Neural progenitor cell (in vitro differentiated cells): ENCODE data around the gene POU1F1. TPM values are rescaled to one million over a fixed set of nuclear protein-coding genes. Genes with fewer than 3 reads are reported as not detected.

Experiments used
- DNase-seq: peaks from one replicate; pipeline ENCODE4 v3.0.0-alpha.2; 2016; ENCODE audit warnings: low spot score
- H2AFZ ChIP-seq: fragments of 200-600 bp; sonication (generic); replicated peaks from 2 replicates; pipeline ENCODE4 v1.6.1; 2016; ENCODE audit warnings: antibody characterized with exemption
- H3F3A ChIP-seq: fragments of 200-600 bp; sonication (generic); 2 replicates; pipeline ENCODE4 v1.6.1; 2016; ENCODE audit warnings: antibody characterized with exemption, low read depth
- H3K27ac ChIP-seq: fragments of 200-600 bp; sonication (generic); 2 replicates; pipeline ENCODE4 v1.5.1; 2016; ENCODE audit warnings: mild to moderate bottlenecking
- H3K27me3 ChIP-seq: fragments of 200-600 bp; sonication (generic); 2 replicates; pipeline ENCODE4 v1.6.1; 2016; ENCODE audit warnings: mild to moderate bottlenecking, moderate library complexity
- H3K36me3 ChIP-seq: fragments of 200-600 bp; sonication (generic); 2 replicates; pipeline ENCODE4 v1.5.1; 2016
- H3K4me1 ChIP-seq: fragments of 200-600 bp; sonication (generic); 2 replicates; pipeline ENCODE4 v1.6.1; 2016; ENCODE audit warnings: mixed run types
- H3K4me2 ChIP-seq: fragments of 200-600 bp; sonication (generic); 2 replicates; pipeline ENCODE4 v1.6.1; 2016
- H3K4me3 ChIP-seq: fragments of 200-600 bp; sonication (generic); 2 replicates; pipeline ENCODE4 v1.5.1; 2016
- H3K79me2 ChIP-seq: fragments of 200-600 bp; sonication (generic); 2 replicates; pipeline ENCODE4 v1.6.1; 2016; ENCODE audit warnings: low read depth
- H3K9ac ChIP-seq: fragments of 200-600 bp; sonication (generic); 2 replicates; pipeline ENCODE4 v1.6.1; 2016
- H3K9me3 ChIP-seq: fragments of 200-600 bp; sonication (generic); 2 replicates; pipeline ENCODE4 v1.5.1; 2016; ENCODE audit warnings: low read depth
- H4K20me1 ChIP-seq: fragments of 200-600 bp; sonication (generic); 2 replicates; pipeline ENCODE4 v1.6.1; 2016; ENCODE audit warnings: low read depth
- H3K27ac Mint-ChIP-seq: 3 replicates; pipeline ENCODE4 v1.8.0; 2021; ENCODE audit warnings: mixed read lengths
- H3K27me3 Mint-ChIP-seq: 2 replicates; pipeline ENCODE4 v1.8.0; 2022; ENCODE audit warnings: low read depth, mild to moderate bottlenecking, inconsistent platforms, moderate library complexity, mixed read lengths; ENCODE audit not compliant: insufficient read depth
- H3K36me3 Mint-ChIP-seq: 3 replicates; pipeline ENCODE4 v1.8.0; 2021; ENCODE audit warnings: mixed read lengths
- H3K4me1 Mint-ChIP-seq: 3 replicates; pipeline ENCODE4 v1.8.0; 2021; ENCODE audit warnings: mixed read lengths
- H3K4me3 Mint-ChIP-seq: 3 replicates; pipeline ENCODE4 v1.8.0; 2021; ENCODE audit warnings: mild to moderate bottlenecking, moderate library complexity, mixed read lengths
- H3K9me3 Mint-ChIP-seq: 3 replicates; pipeline ENCODE4 v1.8.0; 2020; ENCODE audit warnings: mixed read lengths
- CTCF ChIP-seq: fragments of 200-600 bp; sonication (generic); IDR thresholded peaks from 2 replicates; pipeline ENCODE4 v1.5.1; 2017; ENCODE audit warnings: antibody characterized with exemption, mild to moderate bottlenecking
- EZH2 ChIP-seq: fragments of 200-600 bp; sonication (generic); IDR thresholded peaks from 2 replicates; pipeline ENCODE4 v1.6.1; 2017; ENCODE audit warnings: antibody characterized with exemption, mild to moderate bottlenecking, moderate library complexity
- microRNA-seq: library from miRNA; unstranded; fragments of <30 nt; microRNA quantifications from one replicate; pipeline ENCODE4, GENCODE V29; 2016
- small RNA-seq: library from RNA; depleted of rRNA; stranded (forward); fragments of <200 nt; gene quantifications from one replicate; pipeline ENCODE3, GENCODE V24; 2015
- total RNA-seq: library from RNA; depleted of rRNA; stranded (reverse); fragments of >200 nt; gene quantifications from 2 replicates; pipeline ENCODE4 v1.2.3, GENCODE V29; 2015; ENCODE audit warnings: low replicate concordance

Gene POU1F1
- total RNA-seq, 1 donor from 2014 or later, result not detected

GRCh38 chr3:87218560-87218959, 57.8 kb downstream of the POU1F1 start:
- Histone ChIP-seq H4K20me1 (no peaks in the 10 kb centered on the region), H3K79me2 (no peaks in the 10 kb centered on the region), H3K9me3 (no peaks in the 10 kb centered on the region), H3K36me3 (no peaks in the 10 kb centered on the region), H3K4me3 (no peak overlapping the region), H3K4me2 (no peak overlapping the region), H3K4me1 (no peaks in the 10 kb centered on the region), H3F3A (no peaks in the 10 kb centered on the region), H3K9ac (no peak overlapping the region), H3K27ac (no peak overlapping the region), H2AFZ (no peak overlapping the region), H3K27me3 (no peaks in the 10 kb centered on the region)
- Mint-ChIP-seq H3K27me3 (peaks cover 2% of the 10 kb centered on the region), H3K4me3 (no peak overlapping the region), H3K27ac (no peak overlapping the region), H3K36me3 (no peaks in the 10 kb centered on the region), H3K4me1 (no peaks in the 10 kb centered on the region), H3K9me3 (no peaks in the 10 kb centered on the region)
- no peak for TF ChIP-seq CTCF
- no peak for TF ChIP-seq EZH2
- DNase-seq, result no peak

Small RNA genes lying within 50 kb of the gene (microRNA-seq; reads per million reads assigned to microRNA genes)
- not detected for gene MIR4795

Small RNA genes lying within 50 kb of the gene (small RNA-seq; reads per million reads assigned to genes)
- not detected for gene MIR4795

Other genes starting within 250 kb of the POU1F1 start
- 34.5 and 62.4 TPM in 2 replicates for gene CHMP2B, start 49.3 kb downstream of the POU1F1 start, total RNA-seq